MM.1S (cell line): Measurements from ENCODE around the gene TEX36.

Experiments
- CTCF ChIP-seq: fragments of 300-600 bp; sonication (generic); IDR thresholded peaks from 2 replicates; pipeline ENCODE4 v1.5.1; 2016; ENCODE audit warnings: antibody characterized with exemption, low read length, mixed read lengths
- EZH2 ChIP-seq: fragments of 300-600 bp; sonication (generic); optimal IDR thresholded peaks from 2 replicates; pipeline ENCODE3; 2017; ENCODE audit warnings: low read depth, mild to moderate bottlenecking, antibody characterized with exemption, low read length, mixed read lengths

GRCh38 chr10:125684581-125684980, 1.6 kb upstream of the TEX36 start:
- no peak for TF ChIP-seq EZH2
- TF ChIP-seq CTCF = no peak
